ENCODE measurements around the gene ITM2C.

ITM2C gene

GRCh38 chr2:230864605-230865306 is at the start of gene ITM2C:
ITM2C (plus strand) TSS chr2:230864942; CDS start chr2:230865026, 84 bp downstream.
- peak; percentile 93 for DNase-seq (ENCODE audit: low spot score)

GRCh38 chr2:230815088-230815487 is 49.7 kb upstream of the ITM2C start:
- DNase-seq (ENCODE audit: low spot score), result no peak

- DNase-seq (ENCODE audit: low spot score), result no peak
Measured at GRCh38 chr2:230816735-230817134, 48.0 kb upstream of the ITM2C start.

- DNase-seq (ENCODE audit: low spot score), result no peak
Measured at GRCh38 chr2:230819433-230819832, 45.3 kb upstream of the ITM2C start.

- DNase-seq (ENCODE audit: low spot score), result no peak
Measured at GRCh38 chr2:230821261-230821990, 43.3 kb upstream of the ITM2C start.

GRCh38 chr2:230821991-230822520 is 42.7 kb upstream of the ITM2C start:
- no peak for DNase-seq (ENCODE audit: low spot score)

GRCh38 chr2:230823264-230823964 is 41.3 kb upstream of the ITM2C start:
- DNase-seq (ENCODE audit: low spot score), result no peak

- peak; percentile 81 for DNase-seq (ENCODE audit: low spot score)
Measured at GRCh38 chr2:230824406-230824978, 40.2 kb upstream of the ITM2C start.

- no peak for DNase-seq (ENCODE audit: low spot score)
Measured at GRCh38 chr2:230825354-230825753, 39.4 kb upstream of the ITM2C start.

GRCh38 chr2:230827774-230828271 is 36.9 kb upstream of the ITM2C start:
- DNase-seq (ENCODE audit: low spot score), result no peak

- DNase-seq (ENCODE audit: low spot score), result no peak
Measured at GRCh38 chr2:230828272-230828961, 36.3 kb upstream of the ITM2C start.

- no peak for DNase-seq (ENCODE audit: low spot score)
Measured at GRCh38 chr2:230829293-230829692, 35.4 kb upstream of the ITM2C start.

GRCh38 chr2:230829959-230830358 is 34.8 kb upstream of the ITM2C start:
- DNase-seq (ENCODE audit: low spot score), result no peak

GRCh38 chr2:230830428-230830827 is 34.3 kb upstream of the ITM2C start:
- DNase-seq (ENCODE audit: low spot score), result no peak

GRCh38 chr2:230840301-230840700 is 24.4 kb upstream of the ITM2C start:
- DNase-seq (ENCODE audit: low spot score), result no peak

- no peak for DNase-seq (ENCODE audit: low spot score)
Measured at GRCh38 chr2:230842473-230842872, 22.3 kb upstream of the ITM2C start.

- no peak for DNase-seq (ENCODE audit: low spot score)
Measured at GRCh38 chr2:230843132-230843531, 21.6 kb upstream of the ITM2C start.

- DNase-seq (ENCODE audit: low spot score), result no peak
Measured at GRCh38 chr2:230846360-230846759, 18.4 kb upstream of the ITM2C start.

GRCh38 chr2:230847883-230848388 is 16.8 kb upstream of the ITM2C start:
- peak; percentile 90 for DNase-seq (ENCODE audit: low spot score)

GRCh38 chr2:230849633-230850357 is 14.9 kb upstream of the ITM2C start:
- peak; percentile 42 for DNase-seq (ENCODE audit: low spot score)

GRCh38 chr2:230850358-230850658 is 14.4 kb upstream of the ITM2C start:
- no peak for DNase-seq (ENCODE audit: low spot score)
